Osteoblast (primary cell): ENCODE measurements around the gene PRRT4. TPM values are rescaled to one million over a fixed set of nuclear protein-coding genes. Genes with fewer than 3 reads are reported as not detected.

ENCODE experiments used
- DNase-seq: peaks from one replicate; pipeline ENCODE4 v3.0.0; 2011; ENCODE audit warnings: low spot score, mixed read lengths; ENCODE audit not compliant: insufficient read length; ENCODE audit errors: missing footprints
- H2AFZ ChIP-seq: 2 replicates; pipeline ENCODE4 v1.6.0; 2011; ENCODE audit warnings: mild to moderate bottlenecking, low read length
- H3K27ac ChIP-seq: 2 replicates; pipeline ENCODE4 v1.5.1; 2011; ENCODE audit warnings: mild to moderate bottlenecking, low read depth, low read length, moderate library complexity
- H3K27me3 ChIP-seq: 2 replicates; pipeline ENCODE4 v1.6.0; 2012; ENCODE audit warnings: mild to moderate bottlenecking, control low read depth, inconsistent platforms, low read length, moderate library complexity; ENCODE audit not compliant: insufficient read depth
- H3K36me3 ChIP-seq: 2 replicates; pipeline ENCODE4 v1.5.1; 2011; ENCODE audit warnings: mild to moderate bottlenecking, low read length, control low read depth, moderate library complexity; ENCODE audit not compliant: insufficient read depth
- H3K4me1 ChIP-seq: 2 replicates; pipeline ENCODE4 v1.5.1; 2011; ENCODE audit warnings: mild to moderate bottlenecking, low read length, control low read depth, moderate library complexity; ENCODE audit not compliant: insufficient read depth
- H3K4me2 ChIP-seq: 2 replicates; pipeline ENCODE4 v1.6.0; 2011; ENCODE audit warnings: mild to moderate bottlenecking, low read length; ENCODE audit not compliant: insufficient read depth
- H3K4me3 ChIP-seq: fragments of 200-600 bp; sonication (generic); 3 replicates; pipeline ENCODE4 v1.5.1; 2012; ENCODE audit warnings: mild to moderate bottlenecking, low read length, inconsistent platforms; ENCODE audit not compliant: insufficient read depth
- H3K79me2 ChIP-seq: 2 replicates; pipeline ENCODE4 v1.6.0; 2012; ENCODE audit warnings: mild to moderate bottlenecking, low read length, control low read depth, inconsistent platforms; ENCODE audit not compliant: insufficient read depth
- H3K9me3 ChIP-seq: 2 replicates; pipeline ENCODE4 v1.5.1; 2011; ENCODE audit warnings: low read depth, low read length, control low read depth
- H4K20me1 ChIP-seq: 2 replicates; pipeline ENCODE4 v1.6.0; 2012; ENCODE audit warnings: mild to moderate bottlenecking, low read length, control low read depth; ENCODE audit not compliant: insufficient read depth
- CTCF ChIP-seq: IDR thresholded peaks from 2 replicates; pipeline ENCODE4 v1.5.1; 2011; ENCODE audit warnings: mild to moderate bottlenecking, low read depth, low read length, moderate library complexity; ENCODE audit errors: extremely low read depth
- total RNA-seq: library from RNA; depleted of rRNA; stranded (reverse); fragments of >200 nt; gene quantifications from 2 replicates; pipeline ENCODE4 v1.2.3, GENCODE V29; 2012

PRRT4 gene
- total RNA-seq, 1 donor = not detected

- H3K27me3 ChIP-seq = no peaks in the 10 kb centered on the region
- no peaks in the 10 kb centered on the region for H3K9me3 ChIP-seq
- H3K79me2 ChIP-seq = no peaks in the 10 kb centered on the region
- no peak overlapping the region for H3K4me3 ChIP-seq
- no peak overlapping the region for H3K4me2 ChIP-seq
- peaks cover 8% of the 10 kb centered on the region for H4K20me1 ChIP-seq
- no peak overlapping the region for H2AFZ ChIP-seq
- no peak overlapping the region for H3K27ac ChIP-seq
- no peak for TF ChIP-seq CTCF
- no peaks in the 10 kb centered on the region for H3K4me1 ChIP-seq
- H3K36me3 ChIP-seq = peaks cover 57% of the 10 kb centered on the region
- peak; percentile 71 for DNase-seq
These were observed 34.3 kb upstream of the PRRT4 start for GRCh38 chr7:128395748-128396147.

- TF ChIP-seq CTCF = no peak
- Histone ChIP-seq H3K27ac (no peak overlapping the region), H2AFZ (no peak overlapping the region), H3K36me3 (peaks cover 51% of the 10 kb centered on the region), H3K9me3 (no peaks in the 10 kb centered on the region), H3K4me1 (no peaks in the 10 kb centered on the region), H4K20me1 (peaks cover 8% of the 10 kb centered on the region), H3K4me2 (no peak overlapping the region), H3K27me3 (no peaks in the 10 kb centered on the region), H3K79me2 (no peaks in the 10 kb centered on the region), H3K4me3 (no peak overlapping the region)
- peak; percentile 54 for DNase-seq
These were observed 33.5 kb upstream of the PRRT4 start for GRCh38 chr7:128394904-128395496.

- H3K4me3 ChIP-seq = no peak overlapping the region
- H3K79me2 ChIP-seq = no peaks in the 10 kb centered on the region
- H3K27ac ChIP-seq = no peak overlapping the region
- TF ChIP-seq CTCF = no peak
- no peaks in the 10 kb centered on the region for H3K9me3 ChIP-seq
- H3K4me1 ChIP-seq = no peaks in the 10 kb centered on the region
- peaks cover 43% of the 10 kb centered on the region for H3K36me3 ChIP-seq
- peaks cover 1% of the 10 kb centered on the region for H3K27me3 ChIP-seq
- DNase-seq = peak; percentile 64
- peaks cover 6% of the 10 kb centered on the region for H4K20me1 ChIP-seq
- H3K4me2 ChIP-seq = no peak overlapping the region
- H2AFZ ChIP-seq = no peak overlapping the region
These were observed 32.2 kb upstream of the PRRT4 start for GRCh38 chr7:128393526-128394330.
